Right ventricle myocardium inferior (tissue), 1 donor: Measurements from ENCODE around the gene ADAMTS2. TPM values are rescaled to one million over a fixed set of nuclear protein-coding genes. Genes with fewer than 3 reads are reported as not detected.

Source experiments
- ATAC-seq: fragments of 200-7000 bp; cut with Tn5 transposase; one replicate; pipeline ENCODE4 v1.9.1; 2020; ENCODE audit warnings: mild to moderate bottlenecking, moderate library complexity
- DNase-seq: peaks from one replicate; pipeline ENCODE4 v3.0.0; 2021; ENCODE audit errors: missing footprints
- intact Hi-C: fragments of 100-400 bp; cut with DNase I; formaldehyde crosslinking; loops from one replicate; pipeline ENCODE4 v1.11.0; 2022
- total RNA-seq: library from RNA; stranded (reverse); fragmentation: NEBNext Ultra II Directional; extraction: Animal tissue kit (Norgen Biotek cat#: 25700); gene quantifications from one replicate; pipeline ENCODE4 v1.2.1, GENCODE V29; 2021
- donor health status: DM: no; HTN: yes; CAD: no; lungs with severe emphysema.

Gene ADAMTS2
- total RNA-seq, 1 donor from 2014 or later = 3.7 TPM

DNA sequence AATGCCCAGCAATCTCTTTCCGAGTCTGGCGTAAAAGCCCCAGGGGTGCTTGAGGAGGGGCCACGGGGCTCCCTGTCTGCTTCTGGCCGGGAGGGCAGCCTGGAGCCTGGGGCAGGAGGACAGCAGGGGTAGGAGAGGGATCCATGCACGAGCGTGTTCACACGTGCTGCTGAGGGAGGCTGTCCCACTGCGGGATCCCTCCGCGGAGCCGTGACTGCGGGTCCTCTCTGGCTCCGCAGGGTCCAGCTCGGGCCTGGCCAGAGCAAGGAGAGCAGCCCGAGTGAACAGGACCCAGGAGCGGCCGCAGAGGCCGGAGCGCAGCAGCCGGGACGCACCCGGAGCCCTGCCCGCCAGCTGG is 206.7 kb downstream of the ADAMTS2 start:
- ATAC-seq (no peak), DNase-seq (no peak)
- intact Hi-C loops = no loop called here

DNA sequence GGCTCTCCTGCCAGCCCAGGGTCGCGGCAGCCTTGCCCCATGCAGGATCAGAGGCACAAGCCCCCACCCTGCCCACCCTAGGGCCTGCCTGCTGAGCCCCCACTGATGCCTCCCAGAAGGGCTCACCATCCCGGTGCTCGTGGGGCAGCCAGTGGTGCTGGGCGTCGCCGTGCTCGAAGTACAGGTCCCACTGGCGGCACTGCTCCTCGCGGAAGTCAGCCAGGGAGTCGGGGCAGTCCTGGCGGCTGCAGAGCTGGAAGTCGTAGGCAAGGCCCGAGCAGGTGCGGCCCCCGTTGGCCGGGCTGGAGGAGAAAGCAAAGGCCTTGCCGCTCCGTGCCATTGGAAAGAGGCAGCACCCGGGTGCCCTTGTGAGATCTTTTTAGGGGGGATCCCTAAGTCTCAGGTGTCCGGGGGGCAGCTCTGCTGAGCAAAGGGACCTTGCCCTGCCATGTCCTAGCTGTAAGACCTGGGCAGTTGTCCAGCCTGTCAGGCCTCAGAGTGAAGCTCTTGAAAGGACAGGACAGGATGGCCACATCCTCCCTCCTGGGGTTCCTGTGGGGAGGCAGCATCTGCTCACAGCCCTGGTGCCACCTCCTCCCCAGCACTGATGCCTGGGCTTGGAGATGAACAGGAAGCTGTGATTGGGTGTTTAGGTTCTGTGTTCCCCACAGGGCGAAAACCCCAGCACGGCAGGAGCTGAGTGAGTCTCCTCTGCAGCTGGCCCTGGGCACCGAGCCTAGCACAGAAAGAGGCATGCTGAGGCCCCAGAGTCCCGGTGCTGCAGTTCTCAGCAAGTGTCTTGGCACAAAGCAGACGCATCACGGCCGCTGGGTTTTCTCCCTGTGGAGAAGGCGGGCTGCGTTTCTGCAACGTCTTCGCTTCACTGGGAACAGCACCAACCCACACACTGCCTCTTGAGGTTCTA is 207.4 kb downstream of the ADAMTS2 start:
- intact Hi-C loops = no loop called here
- DNase-seq = no peak
- no peak for ATAC-seq

DNA sequence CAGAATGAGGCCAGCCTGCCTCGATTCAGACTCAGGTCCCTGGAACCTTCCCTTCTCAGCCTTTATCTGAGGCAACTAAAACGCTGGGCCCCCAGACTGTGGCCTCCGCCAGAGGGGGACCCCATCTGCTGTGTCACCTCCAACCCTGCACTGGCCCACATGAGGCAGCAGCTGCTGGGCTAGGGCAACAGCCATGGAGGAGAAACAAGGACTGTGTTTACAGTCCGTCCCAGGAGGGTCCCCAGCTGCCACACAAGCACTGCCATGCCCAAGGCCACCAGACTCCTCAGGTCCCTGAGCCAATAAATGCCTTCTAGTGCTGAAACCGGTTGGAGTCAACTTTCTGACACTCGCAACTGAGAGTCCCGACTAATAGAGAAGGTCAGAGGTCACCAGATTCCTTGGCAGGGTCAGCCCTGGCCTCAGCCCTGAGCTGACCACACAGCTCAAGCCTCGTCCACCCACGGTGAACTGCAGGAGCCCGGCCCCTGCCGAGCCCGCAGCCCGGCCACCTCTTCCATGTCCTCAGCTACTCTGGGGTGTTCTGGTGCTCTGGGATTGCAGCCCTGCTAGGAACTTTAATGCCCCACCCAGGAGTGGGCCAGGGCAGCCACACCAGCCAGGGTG is 208.1 kb downstream of the ADAMTS2 start:
- DNase-seq (no peak), ATAC-seq (no peak)
- intact Hi-C loops = no loop called here

DNA sequence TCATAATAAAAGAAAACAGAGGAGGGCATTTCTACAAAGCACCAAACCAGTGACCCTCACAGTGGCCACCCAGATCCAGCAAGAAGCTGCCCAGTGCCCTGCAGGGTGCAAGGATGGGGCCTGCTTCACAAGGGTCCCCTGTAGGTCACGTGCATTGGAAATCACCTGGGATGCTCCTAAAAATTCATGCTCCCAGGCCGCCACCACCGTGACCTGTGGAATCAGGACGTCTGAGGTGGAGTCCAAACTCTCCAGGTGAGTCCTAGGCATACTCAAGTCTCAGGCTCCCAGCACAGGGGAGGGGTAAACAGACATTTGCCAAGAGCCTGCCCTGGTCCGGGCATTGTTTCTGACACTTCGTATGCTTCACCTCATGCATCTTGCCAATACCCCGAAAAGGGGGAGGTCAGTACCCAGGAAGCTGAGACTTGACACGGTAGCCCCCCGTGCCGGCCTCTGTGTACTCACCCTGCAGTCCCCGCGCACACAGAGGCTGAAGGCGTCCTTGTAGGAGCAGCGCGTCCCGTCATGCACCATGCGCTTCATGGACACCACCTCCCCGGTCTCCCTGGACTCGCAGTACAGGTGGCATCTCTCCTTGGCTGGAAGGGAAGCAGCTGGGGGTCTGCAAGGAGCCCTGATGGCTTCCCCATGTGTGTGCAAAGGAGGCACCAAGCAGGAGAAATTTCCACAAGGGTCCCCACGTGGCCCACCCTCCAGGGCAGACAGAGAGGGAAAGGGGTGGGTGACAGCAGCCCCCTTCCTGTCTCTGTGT is 209.6 kb downstream of the ADAMTS2 start:
- no peak for ATAC-seq
- DNase-seq = no peak
- intact Hi-C loops = no loop called here

DNA sequence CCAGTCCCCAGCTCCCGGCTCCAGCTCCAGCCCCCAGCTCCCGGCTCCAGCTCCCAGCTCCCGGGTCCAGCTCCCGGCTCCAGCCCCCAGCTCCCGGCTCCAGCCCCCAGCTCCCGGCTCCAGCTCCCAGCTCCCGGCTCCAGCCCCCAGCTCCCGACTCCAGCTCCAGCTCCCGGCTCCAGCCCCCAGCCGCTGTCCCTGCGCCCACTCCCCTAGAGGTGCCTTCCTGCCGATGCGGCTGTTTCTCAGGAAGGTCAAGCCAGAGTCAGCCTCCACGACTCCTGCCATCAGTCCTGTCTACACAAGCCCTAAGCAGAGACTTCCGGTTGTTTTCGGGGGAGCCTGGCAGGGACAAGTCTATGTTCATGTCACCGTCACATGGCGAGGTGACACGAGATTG is 210.3 kb downstream of the ADAMTS2 start:
- DNase-seq (no peak), ATAC-seq (no peak)
- intact Hi-C loops = no loop called here

DNA sequence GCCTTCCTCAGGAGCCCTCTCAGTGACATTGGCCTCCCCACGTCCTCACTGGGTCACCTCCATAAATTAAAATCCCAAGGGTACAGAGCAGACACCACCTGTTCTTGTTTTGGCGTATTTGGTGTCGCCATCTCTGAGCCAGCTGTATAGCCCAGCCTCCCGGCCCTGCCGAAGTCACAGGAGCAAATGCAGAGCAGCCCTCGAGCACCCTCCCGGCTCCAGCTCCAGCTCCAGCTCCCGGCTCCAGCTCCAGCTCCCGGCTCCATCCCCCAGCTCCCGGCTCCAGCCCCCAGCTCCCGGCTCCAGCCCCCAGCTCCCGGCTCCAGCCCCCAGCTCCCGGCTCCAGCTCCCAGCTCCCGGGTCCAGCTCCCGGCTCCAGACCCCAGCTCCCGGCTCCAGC is 210.8 kb downstream of the ADAMTS2 start:
- ATAC-seq (no peak), DNase-seq (no peak)
- intact Hi-C loops = no loop called here

DNA sequence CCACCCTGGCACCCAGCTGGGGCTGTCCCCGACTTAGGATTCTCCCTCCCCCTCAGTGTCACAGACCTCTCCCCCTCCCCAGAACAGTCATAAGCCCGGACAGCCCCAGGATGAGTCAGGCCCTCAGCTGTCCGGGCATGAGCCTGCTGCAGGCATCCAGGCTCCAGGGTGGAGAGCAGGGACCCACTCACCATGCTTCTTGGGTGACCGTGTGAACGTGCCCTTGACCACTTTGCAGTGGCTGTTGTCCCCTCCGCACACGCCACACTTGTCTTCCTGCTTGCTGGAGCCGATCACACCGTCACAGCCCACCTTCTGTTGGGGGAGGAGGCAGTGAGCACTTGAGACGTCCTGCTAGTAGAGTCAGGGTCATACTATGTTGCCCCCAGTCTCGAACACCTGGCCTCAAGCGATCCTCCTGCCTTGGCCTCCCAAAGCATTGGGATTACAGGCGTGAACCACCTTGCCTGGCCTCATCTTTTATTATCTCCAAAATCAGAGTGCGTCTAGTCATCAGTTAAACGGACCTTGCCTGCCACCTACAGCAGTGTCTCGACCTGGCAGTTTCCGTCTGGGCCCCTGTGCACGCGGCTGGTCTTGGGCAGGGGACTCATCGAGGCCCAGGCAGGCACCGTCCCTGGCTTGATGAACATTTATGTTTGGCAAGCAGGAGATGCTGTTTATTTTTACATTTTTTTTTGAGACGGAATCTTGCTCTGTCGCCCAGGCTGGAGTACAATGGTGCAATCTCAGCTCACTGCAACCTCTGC is 212.5 kb downstream of the ADAMTS2 start:
- intact Hi-C loops = no loop called here
- no peak for DNase-seq
- ATAC-seq = no peak

DNA sequence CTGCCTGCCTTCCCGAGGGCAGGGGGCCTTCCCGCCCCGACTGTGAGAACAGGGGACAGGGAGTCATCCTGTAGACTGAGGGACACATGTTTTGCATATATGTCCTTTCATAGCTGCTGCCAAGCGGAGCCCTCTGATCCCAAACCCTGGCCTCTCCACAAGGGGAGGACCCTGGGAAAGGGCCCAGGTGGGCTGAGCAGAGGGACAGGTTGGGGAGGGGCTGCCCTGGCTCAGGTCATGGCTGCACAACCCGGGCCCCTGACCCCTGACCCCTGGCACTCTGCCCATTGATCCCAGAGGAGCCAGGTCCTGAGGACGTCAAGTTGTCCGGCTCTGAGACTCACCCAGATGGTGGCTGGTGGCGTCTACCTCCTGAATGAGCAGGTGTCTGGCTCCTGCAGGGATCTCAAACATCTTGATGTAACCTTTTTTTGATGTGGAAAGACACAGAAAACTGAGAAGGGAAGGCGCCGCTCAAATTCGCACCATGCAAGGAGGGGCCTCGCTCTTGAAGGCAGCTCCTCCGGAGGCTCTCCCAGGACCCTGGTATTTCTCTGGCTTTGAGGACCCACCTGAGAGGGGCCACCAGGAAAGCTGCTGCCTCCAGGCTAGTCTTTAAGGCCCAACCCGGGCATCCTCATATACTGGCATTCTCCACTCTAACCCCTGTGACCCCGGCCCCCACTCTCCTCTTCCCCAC is 213.2 kb downstream of the ADAMTS2 start:
- intact Hi-C loops = no loop called here
- DNase-seq (peak; percentile 23), ATAC-seq (no peak)

DNA sequence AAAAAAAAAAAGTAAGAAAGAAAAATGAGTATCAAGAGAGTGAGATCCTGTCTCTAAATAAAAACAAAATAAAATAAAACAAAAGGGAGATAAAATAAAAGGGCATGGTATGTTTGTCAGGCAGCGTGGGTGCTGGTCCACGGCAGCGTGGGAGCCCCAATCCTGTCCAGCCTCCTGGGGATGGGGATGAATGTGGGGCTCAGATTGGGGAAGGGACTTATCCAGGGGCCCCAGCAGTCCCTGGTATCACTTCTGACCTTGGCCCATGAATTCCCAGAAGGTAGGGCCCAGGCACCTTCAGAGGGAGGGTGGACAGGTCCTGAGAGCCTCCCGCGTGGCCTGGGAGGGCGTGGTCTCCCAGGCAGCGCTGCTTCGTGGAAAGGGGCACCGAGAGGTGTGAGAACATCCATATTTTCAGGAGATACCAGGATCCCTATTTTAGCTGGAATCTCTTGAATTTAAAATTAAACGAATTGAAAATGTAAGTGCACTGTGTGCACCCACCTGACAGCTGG is 213.9 kb downstream of the ADAMTS2 start:
- ATAC-seq (no peak), DNase-seq (no peak)
- intact Hi-C loops = no loop called here

DNA sequence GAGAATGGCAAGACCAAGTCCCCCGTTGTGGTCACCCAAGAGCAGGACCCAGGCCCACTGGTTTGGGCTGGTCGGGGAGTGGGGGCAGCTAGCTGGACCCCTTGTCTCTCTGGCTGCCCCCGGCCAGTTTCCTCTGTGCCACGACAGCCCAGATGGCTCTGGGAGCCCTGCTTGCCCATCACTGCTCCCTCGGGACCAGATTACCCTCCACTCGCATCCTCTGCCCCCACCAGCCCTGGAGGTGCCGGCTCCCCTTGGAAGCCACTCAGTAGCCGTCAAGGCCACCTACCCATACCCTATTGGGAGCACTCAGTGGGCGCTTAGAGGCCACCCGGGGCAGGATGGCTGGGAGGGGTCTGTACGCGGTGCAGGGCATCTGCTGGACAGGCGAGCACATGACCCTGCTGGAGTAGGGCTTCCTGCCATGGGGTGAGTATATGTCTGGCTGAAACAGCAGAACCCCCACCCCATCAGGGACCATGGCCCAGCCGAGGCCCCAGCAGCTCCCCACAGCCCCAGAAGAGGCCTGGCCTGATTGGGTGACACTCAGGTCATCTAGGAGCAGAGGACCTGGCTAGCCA is 215.1 kb downstream of the ADAMTS2 start:
- DNase-seq (peak; percentile 59), ATAC-seq (no peak)
- intact Hi-C loops = no loop called here

DNA sequence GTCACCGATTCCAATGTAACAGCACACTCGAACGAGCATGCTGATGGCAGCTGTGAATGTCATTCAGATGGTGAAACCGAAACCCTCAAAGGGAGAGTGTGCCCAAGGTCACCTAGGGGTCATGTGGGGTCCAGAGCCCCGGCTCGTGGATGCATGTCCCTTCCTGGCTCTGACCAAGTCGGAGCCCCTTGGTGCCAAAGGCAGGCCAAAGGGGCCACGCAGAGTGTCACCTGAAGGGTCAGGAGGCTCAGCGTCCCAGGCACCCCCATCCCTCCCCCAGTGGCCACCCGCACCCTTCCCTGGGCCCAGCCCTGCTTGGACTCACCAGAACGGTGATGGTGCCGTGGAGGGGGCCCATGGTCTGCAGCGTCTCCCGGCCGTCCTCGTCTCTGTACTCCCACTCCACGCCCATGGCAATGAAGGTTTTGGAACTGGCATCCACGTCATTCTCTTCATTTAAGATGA is 215.6 kb downstream of the ADAMTS2 start:
- intact Hi-C loops = no loop called here
- peak; percentile 31 for DNase-seq
- ATAC-seq = no peak

DNA sequence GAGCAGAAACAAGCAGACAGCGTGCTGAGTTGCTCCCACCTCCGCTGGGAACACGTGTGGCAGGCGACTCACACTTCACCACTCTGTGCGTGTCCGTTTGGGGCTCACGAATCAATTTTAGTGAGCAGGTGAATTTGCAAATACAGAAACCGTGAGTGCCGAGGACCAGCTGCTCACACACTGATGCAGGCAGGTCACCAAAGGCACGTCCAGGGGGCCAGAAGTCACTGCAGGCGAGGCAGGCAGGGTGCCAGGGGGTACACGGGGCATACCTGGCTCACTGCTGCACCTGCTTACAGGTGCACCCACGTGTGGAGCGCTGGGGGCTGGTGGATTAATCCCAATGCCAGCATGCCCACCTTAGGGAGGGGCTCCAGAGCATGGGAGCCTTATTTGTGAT is 216.3 kb downstream of the ADAMTS2 start:
- ATAC-seq = no peak
- DNase-seq = peak; percentile 27
- intact Hi-C loops = no loop called here

DNA sequence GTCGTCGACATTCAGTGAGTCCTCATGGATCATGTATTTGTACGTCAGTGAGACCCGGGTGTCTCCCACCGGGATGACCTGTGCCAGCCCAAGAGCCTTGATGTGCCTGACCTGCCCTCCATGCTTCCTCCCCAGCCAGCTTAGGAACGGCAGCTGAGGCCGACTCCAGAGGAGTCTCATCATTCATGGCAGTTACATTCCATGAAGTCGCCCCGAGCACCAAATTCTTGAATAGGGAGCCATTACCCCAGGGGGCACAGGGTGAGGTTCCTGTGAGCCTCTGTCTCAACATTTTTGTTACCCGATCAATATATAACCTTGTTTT is 217.3 kb downstream of the ADAMTS2 start:
- ATAC-seq = no peak
- DNase-seq = peak; percentile 6
- intact Hi-C loops = no loop called here

DNA sequence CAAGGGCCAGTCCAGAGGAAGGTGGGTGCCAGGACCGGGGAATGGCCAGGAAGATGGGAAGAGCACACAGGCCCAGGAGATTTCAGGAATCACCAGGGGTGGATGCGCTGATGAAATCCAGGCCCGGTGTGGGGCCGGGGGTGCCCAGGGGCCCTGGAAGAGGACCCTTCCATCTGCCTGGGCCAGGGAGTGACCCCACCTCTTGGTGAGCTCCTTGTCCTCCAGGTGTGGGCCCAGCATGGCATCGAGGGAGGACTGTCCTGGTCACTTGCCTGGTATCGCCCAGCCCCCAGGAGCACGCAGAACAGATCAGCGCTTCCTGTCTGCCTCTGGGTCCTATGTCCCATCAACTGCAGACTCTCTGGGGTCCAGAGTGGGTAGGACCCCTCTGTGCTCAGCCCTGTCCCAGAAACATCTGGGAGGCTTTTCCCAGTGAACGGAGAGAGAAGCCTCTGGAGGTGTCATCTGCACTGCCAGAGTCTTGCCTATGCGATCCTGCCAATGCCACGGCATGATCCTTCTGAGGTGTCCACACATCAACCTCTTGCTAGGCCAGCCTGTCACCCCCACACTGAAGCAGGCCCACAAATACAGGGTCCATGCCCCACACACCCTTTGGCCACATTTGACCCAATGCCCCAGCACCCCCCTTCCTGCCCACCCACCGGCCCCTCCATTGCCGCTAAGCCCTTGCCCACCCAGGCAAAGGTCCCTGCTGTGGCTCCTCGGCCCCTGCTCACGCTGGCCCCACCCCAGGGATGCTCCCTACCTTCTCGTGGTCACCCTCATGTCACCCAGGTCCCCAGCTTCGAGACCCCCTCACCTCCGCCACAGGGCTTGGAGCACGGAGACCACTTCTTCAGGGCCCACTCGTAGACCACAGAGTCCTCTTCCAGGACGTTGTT is 217.9 kb downstream of the ADAMTS2 start:
- no peak for ATAC-seq
- DNase-seq = peak; percentile 37
- intact Hi-C loops = no loop called here

DNA sequence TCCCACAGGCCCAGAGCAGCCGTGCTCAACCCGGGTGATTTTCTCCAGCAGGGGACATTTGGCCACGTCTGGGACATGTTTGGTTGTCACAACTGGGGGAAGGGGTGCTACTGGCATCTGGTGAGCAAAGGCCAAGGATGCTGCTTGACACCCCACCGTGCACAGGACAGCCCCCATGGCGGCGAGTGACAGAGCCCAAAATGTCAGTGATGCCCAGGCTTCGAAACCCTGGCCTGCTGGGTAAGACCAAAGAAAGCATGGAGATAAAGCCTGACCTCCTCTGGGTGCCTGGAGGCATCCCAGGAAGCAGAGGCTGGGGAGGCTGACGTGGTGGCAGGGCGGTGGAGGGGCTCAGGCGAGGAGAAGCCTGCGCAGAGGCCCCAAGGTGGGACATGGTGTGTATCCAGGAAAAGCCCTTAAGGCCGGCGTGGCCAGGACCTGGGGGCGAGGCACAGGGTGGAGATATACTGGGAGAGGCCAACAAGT is 218.7 kb downstream of the ADAMTS2 start:
- no peak for ATAC-seq
- intact Hi-C loops = no loop called here

DNA sequence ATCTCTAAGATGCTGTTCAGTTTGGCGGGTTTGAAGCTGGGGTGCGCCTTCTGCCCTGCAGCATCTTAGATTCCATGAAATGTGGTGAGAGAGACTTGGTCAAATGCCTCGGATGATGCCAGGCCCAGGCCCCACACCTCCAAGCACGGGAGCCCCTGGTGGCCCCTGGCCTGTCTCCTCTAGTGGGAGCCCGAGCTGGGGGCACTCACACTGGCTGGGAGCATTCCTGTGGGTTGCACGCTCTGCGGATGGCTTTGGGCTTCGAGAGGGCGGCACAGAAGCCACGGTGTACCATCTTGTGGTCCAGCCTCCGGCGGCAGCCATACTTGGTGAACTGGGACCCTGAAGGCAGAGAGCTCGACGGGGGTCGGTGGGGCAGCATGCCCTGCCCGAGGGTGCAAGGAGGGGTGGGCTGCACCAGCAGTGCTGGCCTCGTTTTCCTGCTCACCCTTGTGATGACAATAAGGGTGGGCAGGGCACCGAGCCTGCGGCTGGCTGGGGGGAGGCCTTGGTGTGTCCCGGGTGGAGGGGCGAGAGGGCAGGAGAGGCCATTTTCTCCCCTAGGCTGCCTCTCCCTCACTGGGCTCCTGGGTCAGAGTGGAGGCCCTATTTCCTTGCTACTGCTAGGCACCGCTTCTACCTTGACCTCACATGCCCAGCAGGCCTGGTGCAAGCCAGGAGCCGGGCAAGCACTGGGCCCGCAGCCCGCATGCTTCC is 219.3 kb downstream of the ADAMTS2 start:
- no peak for ATAC-seq
- no peak for DNase-seq
- intact Hi-C loops = no loop called here

More for the DNA sequence above, 218.7 kb downstream of the ADAMTS2 start:
- DNase-seq = no peak
